GM19328 (cell line): ENCODE measurements around the gene EEF2KMT.

ENCODE experiments used
- ATAC-seq: cut with Tn5 transposase; IDR thresholded peaks from one replicate; pipeline ENCODE4 v1.9.1; 2021; ENCODE audit warnings: mild to moderate bottlenecking, moderate library complexity; ENCODE audit not compliant: unreplicated experiment

The EEF2KMT gene

DNA sequence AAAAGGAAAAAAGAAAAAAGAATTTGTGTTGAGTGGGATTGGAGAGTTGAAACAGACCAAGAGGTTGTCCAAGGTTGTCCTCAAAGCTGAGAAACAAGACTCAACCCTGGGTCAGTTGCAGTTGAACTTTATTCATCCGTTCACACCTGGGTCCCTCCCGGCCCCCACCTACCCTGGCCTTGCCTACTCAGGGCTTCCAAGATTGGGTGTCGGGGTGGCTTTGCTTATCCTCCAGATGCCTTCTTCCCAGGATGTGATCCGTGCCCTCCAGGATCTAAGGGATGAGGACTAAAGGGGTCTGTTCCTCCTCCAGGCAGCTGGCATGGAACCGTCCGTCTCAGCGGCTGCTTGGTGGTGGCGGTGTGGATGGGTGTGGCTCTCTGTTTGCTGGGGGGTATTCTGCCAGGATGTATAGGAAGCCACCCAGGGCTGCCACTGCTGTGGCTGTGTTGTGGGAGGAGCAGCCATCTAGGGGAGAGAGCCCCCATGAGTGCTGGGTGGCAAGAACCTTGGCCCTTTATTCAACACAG lies 53.5 kb downstream of the EEF2KMT start:
- no peak for ATAC-seq

DNA sequence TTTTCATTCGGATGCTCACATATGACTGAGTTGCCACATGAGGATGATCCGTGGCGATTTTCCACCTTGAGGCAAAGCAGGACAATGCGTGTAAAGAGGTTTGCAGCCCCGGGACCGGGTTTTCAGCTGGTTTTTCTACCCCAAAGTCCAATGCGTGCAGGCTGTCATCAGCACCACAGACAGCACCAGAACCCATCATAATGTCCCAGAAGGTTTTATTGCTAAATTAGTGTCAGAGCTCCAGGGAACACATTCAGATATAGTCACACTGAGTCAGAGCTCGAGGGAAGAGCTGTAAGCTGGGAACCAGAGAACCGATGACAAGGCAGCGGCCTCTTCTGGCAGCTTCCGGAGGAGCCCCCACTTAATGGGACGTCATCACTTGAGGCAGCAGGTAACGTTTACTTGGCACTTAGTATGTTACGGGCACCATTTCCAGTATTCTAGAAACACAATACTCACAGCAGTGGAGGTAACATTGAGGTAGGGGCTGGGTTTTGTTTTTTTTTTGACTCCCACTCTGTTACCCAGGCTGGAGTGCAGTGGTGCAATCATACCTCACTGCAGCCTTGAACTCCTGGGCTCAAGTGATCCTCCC lies 54.9 kb downstream of the EEF2KMT start:
- ATAC-seq = no peak

DNA sequence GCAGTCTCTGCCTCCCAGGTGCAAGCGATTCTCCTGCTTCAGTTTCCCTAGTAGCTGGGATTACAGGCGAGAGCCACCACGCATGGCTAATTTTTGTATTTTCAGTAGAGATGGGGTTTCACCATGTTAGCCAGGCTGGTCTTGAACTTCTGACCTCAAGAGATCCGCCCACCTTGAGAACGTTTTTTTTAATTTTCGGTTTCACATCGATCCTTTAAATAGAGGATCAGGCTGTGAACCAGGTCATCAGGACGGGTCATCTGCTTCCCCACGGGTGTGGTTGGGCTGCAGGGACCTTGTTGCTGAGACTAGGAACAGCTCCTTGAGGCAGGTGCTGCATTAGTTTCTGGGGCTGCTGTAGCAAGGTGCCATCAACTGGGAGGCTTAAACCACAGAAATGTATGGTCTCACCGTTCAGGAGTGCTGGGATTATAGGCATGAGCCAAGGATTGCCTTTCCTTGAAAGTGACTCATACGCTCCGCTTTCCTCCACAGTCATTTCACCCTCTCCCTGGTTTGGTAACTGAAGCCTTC lies 55.9 kb downstream of the EEF2KMT start:
- ATAC-seq = no peak

DNA sequence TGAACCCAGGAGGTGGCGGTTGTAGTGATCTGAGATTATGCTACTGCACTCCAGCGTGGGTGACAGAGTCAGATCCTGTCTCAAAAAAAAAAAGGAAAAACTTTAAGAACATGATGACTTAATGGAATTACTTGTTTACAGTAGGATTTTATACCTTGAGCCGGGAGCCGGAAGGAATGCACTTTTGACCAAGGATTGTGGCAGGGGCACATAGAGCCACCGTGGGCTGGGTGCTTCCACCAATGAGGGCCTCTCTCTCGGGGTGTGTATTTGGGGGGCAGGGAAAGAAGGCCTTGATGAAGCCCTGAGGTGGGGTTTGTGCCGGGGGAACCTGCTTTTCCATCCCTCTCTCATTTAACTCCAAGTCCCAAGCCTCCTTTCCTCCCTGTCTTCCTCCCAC lies 57.1 kb downstream of the EEF2KMT start:
- no peak for ATAC-seq

DNA sequence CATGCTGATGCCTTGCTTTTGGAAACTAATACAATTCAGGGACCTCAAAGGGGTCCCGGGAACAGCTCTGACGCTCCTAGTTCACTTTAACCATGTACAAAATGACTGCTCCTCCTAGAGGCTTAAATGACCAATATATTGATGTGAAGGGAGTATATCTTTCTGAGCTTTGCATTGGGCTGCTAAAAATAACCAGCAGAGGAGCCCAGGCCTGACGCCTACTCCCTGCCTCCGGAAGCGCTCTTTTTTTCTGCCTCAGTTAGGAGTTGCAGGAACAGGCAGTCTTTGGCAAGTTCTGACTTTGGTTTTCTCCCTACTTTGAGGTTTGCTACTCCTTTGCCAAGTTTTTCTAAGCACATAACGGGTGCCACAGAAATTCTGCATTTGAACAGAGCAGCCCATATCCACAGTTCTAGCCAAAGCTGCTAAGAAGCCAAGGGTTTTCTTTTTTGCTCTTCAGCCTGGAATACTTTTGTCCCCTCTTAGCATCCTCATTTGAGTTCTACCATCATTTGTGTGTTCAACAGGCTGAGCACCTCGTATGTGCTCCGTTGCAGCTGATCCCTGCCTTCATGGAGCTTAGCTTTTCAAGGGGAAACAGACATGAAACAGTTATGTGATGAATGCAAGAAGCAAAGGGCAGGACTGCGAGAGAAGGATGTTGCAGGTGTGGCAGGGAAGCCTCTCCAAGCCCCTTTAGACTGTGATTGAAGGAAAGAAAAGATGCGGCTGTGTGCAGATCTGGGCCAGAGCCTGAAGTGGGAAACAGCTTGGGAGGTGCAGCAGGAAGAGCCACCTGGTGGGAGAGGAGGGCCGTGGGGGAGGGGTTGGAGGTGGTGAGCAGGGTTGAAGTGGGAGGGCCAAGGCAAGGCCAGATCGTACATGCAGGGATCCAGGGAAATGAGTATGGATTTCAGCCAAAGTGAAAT lies 61.1 kb downstream of the EEF2KMT start:
- ATAC-seq = no peak

DNA sequence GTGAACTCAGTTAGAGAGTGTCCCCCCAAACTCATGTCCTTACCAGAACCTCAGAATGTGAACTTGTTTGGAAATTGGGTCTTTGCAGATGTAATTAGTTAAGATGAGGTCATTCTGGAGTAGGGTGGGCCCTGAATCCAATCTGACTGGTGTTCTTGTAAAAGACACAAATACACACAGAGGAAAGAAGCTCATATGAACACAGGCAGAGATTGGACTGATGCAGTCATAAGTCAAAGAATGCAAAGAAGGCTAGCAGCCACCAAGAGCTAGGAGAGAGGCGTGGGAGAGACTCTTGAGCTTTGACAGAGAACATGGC lies 61.7 kb downstream of the EEF2KMT start:
- no peak for ATAC-seq
